H9 (cell line): Measurements from ENCODE around the gene TMEM236. TPM values are rescaled to one million over a fixed set of nuclear protein-coding genes. Genes with fewer than 3 reads are reported as not detected.
A peak's percentile ranks its signal among the peaks of the same experiment; 100 is the strongest.

Source experiments
- DNase-seq: peaks from one replicate; pipeline ENCODE4 v3.0.0-alpha.2; 2017
- H2AFZ ChIP-seq: one replicate; pipeline ENCODE4 v1.6.1; 2013; ENCODE audit warnings: mild to moderate bottlenecking, low read length, control low read depth, moderate library complexity
- H2AK5ac ChIP-seq: 2 replicates; pipeline ENCODE4 v1.6.1; 2013; ENCODE audit warnings: low read length, control low read depth, mixed read lengths; ENCODE audit not compliant: insufficient read length
- H2BK120ac ChIP-seq: one replicate; pipeline ENCODE4 v1.6.1; 2013; ENCODE audit warnings: low read depth, mild to moderate bottlenecking, low read length, control low read depth, inconsistent platforms; ENCODE audit not compliant: poor library complexity, severe bottlenecking
- H2BK12ac ChIP-seq: 2 replicates; pipeline ENCODE4 v1.6.1; 2013; ENCODE audit warnings: low read length, control low read depth, mixed read lengths, low read depth; ENCODE audit not compliant: insufficient read length
- H2BK15ac ChIP-seq: 2 replicates; pipeline ENCODE4 v1.6.1; 2013; ENCODE audit warnings: low read depth, low read length, control low read depth
- H2BK20ac ChIP-seq: one replicate; pipeline ENCODE4 v1.6.1; 2013; ENCODE audit warnings: low read depth, mild to moderate bottlenecking, low read length, control low read depth, inconsistent platforms; ENCODE audit not compliant: poor library complexity, severe bottlenecking
- H2BK5ac ChIP-seq: 2 replicates; pipeline ENCODE4 v1.6.1; 2013; ENCODE audit warnings: low read length, control low read depth, mixed read lengths; ENCODE audit not compliant: insufficient read length
- H3K14ac ChIP-seq: 2 replicates; pipeline ENCODE4 v1.6.1; 2013; ENCODE audit warnings: low read length, control low read depth; ENCODE audit not compliant: insufficient read depth
- H3K18ac ChIP-seq: 2 replicates; pipeline ENCODE4 v1.6.1; 2013; ENCODE audit warnings: low read depth, mild to moderate bottlenecking, mixed read lengths, low read length, control low read depth; ENCODE audit not compliant: insufficient read length
- H3K23ac ChIP-seq: 2 replicates; pipeline ENCODE4 v1.6.1; 2013; ENCODE audit warnings: low read length, control low read depth, mixed read lengths, low read depth; ENCODE audit not compliant: insufficient read length
- H3K23me2 ChIP-seq: 2 replicates; pipeline ENCODE4 v1.6.1; 2013; ENCODE audit warnings: low read depth, mild to moderate bottlenecking, mixed read lengths, low read length, control low read depth; ENCODE audit not compliant: insufficient read length, poor library complexity, severe bottlenecking
- H3K27ac ChIP-seq: 2 replicates; pipeline ENCODE4 v1.5.1; 2013; ENCODE audit warnings: low read length, control low read depth, mixed read lengths, low read depth; ENCODE audit not compliant: insufficient read length
- H3K27me3 ChIP-seq: 2 replicates; pipeline ENCODE4 v1.6.1; 2013; ENCODE audit warnings: low read length, control low read depth, inconsistent platforms; ENCODE audit not compliant: insufficient read depth
- H3K4ac ChIP-seq: 2 replicates; pipeline ENCODE4 v1.6.1; 2013; ENCODE audit warnings: low read depth, mild to moderate bottlenecking, control low read depth, inconsistent platforms, low read length, moderate library complexity
- H3K4me1 ChIP-seq: 2 replicates; pipeline ENCODE4 v1.6.1; 2013; ENCODE audit warnings: low read length, control low read depth, inconsistent platforms; ENCODE audit not compliant: insufficient read depth
- H3K4me2 ChIP-seq: 2 replicates; pipeline ENCODE4 v1.6.1; 2013; ENCODE audit warnings: low read length, control low read depth, mixed read lengths; ENCODE audit not compliant: insufficient read length, insufficient read depth
- H3K56ac ChIP-seq: 2 replicates; pipeline ENCODE4 v1.6.1; 2013; ENCODE audit warnings: low read depth, mild to moderate bottlenecking, mixed read lengths, low read length, control low read depth; ENCODE audit not compliant: insufficient read length
- H3K79me1 ChIP-seq: 2 replicates; pipeline ENCODE4 v1.6.1; 2013; ENCODE audit warnings: low read depth, mild to moderate bottlenecking, moderate library complexity, low read length, control low read depth, inconsistent platforms; ENCODE audit not compliant: insufficient read depth, poor library complexity, severe bottlenecking
- H3K79me2 ChIP-seq: 2 replicates; pipeline ENCODE4 v1.6.1; 2013; ENCODE audit warnings: low read length, control low read depth, inconsistent platforms; ENCODE audit not compliant: insufficient read depth
- H3K9ac ChIP-seq: 2 replicates; pipeline ENCODE4 v1.6.1; 2013; ENCODE audit warnings: low read length, control low read depth, mixed read lengths; ENCODE audit not compliant: insufficient read length; ENCODE audit errors: extremely low read depth
- H3K9me3 ChIP-seq: one replicate; pipeline ENCODE4 v1.6.1; 2013; ENCODE audit warnings: low read depth, low read length, inconsistent platforms; ENCODE audit not compliant: control insufficient read depth
- H3T11ph ChIP-seq: one replicate; pipeline ENCODE4 v1.6.1; 2013; ENCODE audit warnings: mild to moderate bottlenecking, low read length, control low read depth, inconsistent platforms
- H4K20me1 ChIP-seq: one replicate; pipeline ENCODE4 v1.6.1; 2013; ENCODE audit not compliant: control insufficient read depth, insufficient read length, insufficient read depth
- H4K5ac ChIP-seq: 2 replicates; pipeline ENCODE4 v1.6.1; 2013; ENCODE audit warnings: low read depth, mild to moderate bottlenecking, mixed read lengths, low read length, control low read depth; ENCODE audit not compliant: insufficient read length
- H4K8ac ChIP-seq: replicated peaks from 2 replicates; pipeline ENCODE4 v1.6.1; 2013; ENCODE audit warnings: low read length, control low read depth, mixed read lengths, low read depth; ENCODE audit not compliant: insufficient read length
- H4K91ac ChIP-seq: 2 replicates; pipeline ENCODE4 v1.6.1; 2013; ENCODE audit warnings: low read depth, mild to moderate bottlenecking, moderate library complexity, mixed read lengths, low read length, control low read depth; ENCODE audit not compliant: insufficient read length
- H3K27ac Mint-ChIP-seq, 3 experiments: 2 replicates in 2 of 3; 3 replicates in 1 of 3; pipeline ENCODE4 v1.8.0; 2020 to 2021; ENCODE audit warnings: mixed read lengths in 3 of 3, mild to moderate bottlenecking in 1 of 3, moderate library complexity in 1 of 3
- H3K27me3 Mint-ChIP-seq: 2 replicates; pipeline ENCODE4 v1.8.0; 2021; ENCODE audit warnings: low read depth, mild to moderate bottlenecking, moderate library complexity, mixed read lengths
- H3K36me3 Mint-ChIP-seq, 3 experiments: 2 replicates in 2 of 3; 3 replicates in 1 of 3; pipeline ENCODE4 v1.8.0; 2020 to 2021; ENCODE audit warnings: low read depth in 3 of 3, mixed read lengths in 3 of 3; ENCODE audit not compliant: insufficient read depth in 1 of 3
- H3K4me1 Mint-ChIP-seq, 2 experiments: 2 replicates each; pipeline ENCODE4 v1.8.0; 2020; ENCODE audit warnings: mixed read lengths in 2 of 2
- H3K4me3 Mint-ChIP-seq, 2 experiments: 2 replicates in 1 of 2; 3 replicates in 1 of 2; pipeline ENCODE4 v1.8.0; 2020 to 2021; ENCODE audit warnings: mild to moderate bottlenecking in 2 of 2, mixed read lengths in 2 of 2, moderate library complexity in 1 of 2
- H3K9me3 Mint-ChIP-seq, 2 experiments: 2 replicates in 1 of 2; 3 replicates in 1 of 2; pipeline ENCODE4 v1.8.0; 2020; ENCODE audit warnings: mild to moderate bottlenecking in 2 of 2, mixed read lengths in 2 of 2, moderate library complexity in 1 of 2
- CTCF ChIP-seq: fragments of 200-600 bp; sonication (generic); conservative IDR thresholded peaks from 3 replicates; pipeline ENCODE4 v1.8.0; 2021; ENCODE audit warnings: antibody characterized with exemption, mild to moderate bottlenecking
- WGBS: extraction: QIAGEN DNeasy Blood & Tissue Kit; methylation state at CpG from one replicate; pipeline ENCODE4 v1.1.7; 2013; ENCODE audit warnings: missing lambda C conversion rate, low lambda C conversion rate, mixed read lengths; ENCODE audit not compliant: insufficient read length; ENCODE audit errors: extremely low coverage; 5-methylcytosine and 5-hydroxymethylcytosine counted together
- total RNA-seq: library from RNA; stranded (reverse); gene quantifications from 2 replicates; pipeline ENCODE4 v1.2.1, GENCODE V29; 2021

Gene TMEM236
- total RNA-seq, 1 experiment from 2014 or later: not detected

- peak; percentile 46 for DNase-seq
- H3K9me3 ChIP-seq: no peaks in the 10 kb centered on the region
- no peak overlapping the region for H3K4ac ChIP-seq
- H4K8ac ChIP-seq: no peak overlapping the region
- H3K27me3 ChIP-seq: no peaks in the 10 kb centered on the region
- H3K23ac ChIP-seq: no peak overlapping the region
- Mint-ChIP-seq H3K4me3 (no peak overlapping the region), H3K27ac (peak overlapping the region in 1 of 3 experiments; percentile 37; a peak in 1 of 7 replicates), H3K9me3 (no peaks in the 10 kb centered on the region), H3K27me3 (peaks cover 2% of the 10 kb centered on the region; the same call in 1 of the 2 replicates), H3K4me1 (no peaks in the 10 kb centered on the region), H3K36me3 (no peaks in the 10 kb centered on the region)
- no peak overlapping the region for H3K27ac ChIP-seq
- H3K9ac ChIP-seq: no peak overlapping the region
- H3K56ac ChIP-seq: no peak overlapping the region
- H2BK12ac ChIP-seq: no peak overlapping the region
- H2AK5ac ChIP-seq: no peak overlapping the region
- H3K14ac ChIP-seq: no peak overlapping the region
- H2BK5ac ChIP-seq: no peak overlapping the region
- no CpG with 5 or more reads among the region's 2 CpGs for WGBS
- H2AFZ ChIP-seq: no peak overlapping the region
- peak; percentile 50 for TF ChIP-seq CTCF
- no peak overlapping the region for H2BK15ac ChIP-seq
- H3K79me1 ChIP-seq: no peaks in the 10 kb centered on the region
- H4K91ac ChIP-seq: no peak overlapping the region
- no peaks in the 10 kb centered on the region for H3K23me2 ChIP-seq
- H3K18ac ChIP-seq: no peak overlapping the region
- no peaks in the 10 kb centered on the region for H4K20me1 ChIP-seq
- no peaks in the 10 kb centered on the region for H3K4me1 ChIP-seq
- H2BK20ac ChIP-seq: no peak overlapping the region
- no peak overlapping the region for H3K4me2 ChIP-seq
- H2BK120ac ChIP-seq: no peak overlapping the region
- no peak overlapping the region for H3T11ph ChIP-seq
- no peaks in the 10 kb centered on the region for H3K79me2 ChIP-seq
- H4K5ac ChIP-seq: no peak overlapping the region
Measured at GRCh38 chr10:17781856-17782255, 29.9 kb downstream of the TMEM236 start.
